Testis (tissue), 2 donors: ENCODE measurements around the gene ITGB5.
"Not testable (repeated sequence)": the region's sequence is repeated elsewhere in the genome, so short reads cannot be mapped to it uniquely, and the experiment has no call there.

Source experiments
- CTCF ChIP-seq, 3 experiments: fragments of 450-650 bp in 2 of 3; fragments of 200-600 bp in 1 of 3; sonication (generic) in 1 of 3; IDR thresholded peaks; one replicate each; pipeline ENCODE4 v1.5.1; 2016 to 2019; ENCODE audit warnings: antibody characterized with exemption in 3 of 3, mild to moderate bottlenecking in 2 of 3, moderate library complexity in 1 of 3
- POLR2A ChIP-seq: fragments of 450-650 bp; IDR thresholded peaks from one replicate; pipeline ENCODE4 v1.6.1; 2017; ENCODE audit warnings: antibody characterized with exemption, mild to moderate bottlenecking, moderate library complexity

GRCh38 chr3:124782377-124782712, 104.8 kb downstream of the ITGB5 start:
- not testable (repeated sequence) for TF ChIP-seq CTCF (IDR thresholded peaks at IDR 0.05); POLR2A
